GM23338 (cell line): ENCODE measurements around the gene GOLGA6D. TPM values are rescaled to one million over a fixed set of nuclear protein-coding genes. Genes with fewer than 3 reads are reported as not detected.

Experiments
- ATAC-seq: fragments of 200-7000 bp; cut with Tn5 transposase; 3 replicates; pipeline ENCODE4 v1.9.1; 2020
- DNase-seq: peaks from one replicate; pipeline ENCODE4 v3.0.0-alpha.2; 2015; ENCODE audit warnings: low spot score
- H2AFZ ChIP-seq: fragments of 200-600 bp; sonication (generic); 2 replicates; pipeline ENCODE4 v1.8.0; 2016; ENCODE audit warnings: antibody characterized with exemption, mild to moderate bottlenecking, moderate library complexity
- H3F3A ChIP-seq: fragments of 200-600 bp; sonication (generic); replicated peaks from 2 replicates; pipeline ENCODE4 v1.8.0; 2017; ENCODE audit warnings: antibody characterized with exemption, mixed run types, low read depth
- H3K27ac ChIP-seq: fragments of 200-600 bp; sonication (generic); 2 replicates; pipeline ENCODE4 v1.6.1; 2016; ENCODE audit warnings: low read depth
- H3K27me3 ChIP-seq: fragments of 200-600 bp; sonication (generic); 2 replicates; pipeline ENCODE4 v1.8.0; 2016; ENCODE audit warnings: mild to moderate bottlenecking, mixed run types, moderate library complexity; ENCODE audit not compliant: insufficient read depth
- H3K36me3 ChIP-seq: fragments of 200-600 bp; sonication (generic); 2 replicates; pipeline ENCODE4 v1.8.0; 2016; ENCODE audit warnings: mild to moderate bottlenecking; ENCODE audit not compliant: insufficient read depth
- H3K4me1 ChIP-seq: fragments of 200-600 bp; sonication (generic); 2 replicates; pipeline ENCODE4 v1.8.0; 2016; ENCODE audit warnings: mild to moderate bottlenecking, moderate library complexity; ENCODE audit not compliant: insufficient read depth
- H3K4me2 ChIP-seq: fragments of 200-600 bp; sonication (generic); 2 replicates; pipeline ENCODE4 v1.7.1; 2017; ENCODE audit warnings: mixed run types
- H3K4me3 ChIP-seq: fragments of 200-600 bp; sonication (generic); 2 replicates; pipeline ENCODE4 v1.6.1; 2016; ENCODE audit warnings: mixed run types
- H3K79me2 ChIP-seq: fragments of 200-600 bp; sonication (generic); replicated peaks from 2 replicates; pipeline ENCODE4 v1.8.0; 2017; ENCODE audit warnings: mild to moderate bottlenecking; ENCODE audit not compliant: insufficient read depth
- H3K9me2 ChIP-seq: fragments of 200-600 bp; sonication (generic); 2 replicates; pipeline ENCODE4 v1.8.0; 2017; ENCODE audit not compliant: insufficient read depth
- H4K20me1 ChIP-seq: fragments of 200-600 bp; sonication (generic); replicated peaks from 2 replicates; pipeline ENCODE4 v1.8.0; 2017; ENCODE audit warnings: mild to moderate bottlenecking; ENCODE audit not compliant: insufficient read depth
- H3K27ac Mint-ChIP-seq: 2 replicates; pipeline ENCODE4 v1.8.0; 2020; ENCODE audit warnings: inconsistent platforms, mild to moderate bottlenecking, moderate library complexity, mixed read lengths
- H3K27me3 Mint-ChIP-seq: 3 replicates; pipeline ENCODE4 v1.8.0; 2022; ENCODE audit warnings: low read depth, mild to moderate bottlenecking, moderate library complexity, mixed read lengths, inconsistent platforms; ENCODE audit not compliant: insufficient read depth, poor library complexity
- H3K36me3 Mint-ChIP-seq: 3 replicates; pipeline ENCODE4 v1.8.0; 2021; ENCODE audit warnings: low read depth, mild to moderate bottlenecking, inconsistent platforms, moderate library complexity, mixed read lengths
- H3K4me1 Mint-ChIP-seq: 3 replicates; pipeline ENCODE4 v1.8.0; 2020; ENCODE audit warnings: mild to moderate bottlenecking, inconsistent platforms, mixed read lengths
- H3K4me3 Mint-ChIP-seq: 3 replicates; pipeline ENCODE4 v1.8.0; 2021; ENCODE audit warnings: moderate library complexity, mild to moderate bottlenecking, inconsistent platforms, mixed read lengths
- H3K9me3 Mint-ChIP-seq: 3 replicates; pipeline ENCODE4 v1.8.0; 2020; ENCODE audit warnings: moderate library complexity, mild to moderate bottlenecking, inconsistent platforms, mixed read lengths
- CREB1 ChIP-seq: fragments of 250-450 bp; sonication (Bioruptor Pico); IDR thresholded peaks from 2 replicates; pipeline ENCODE4 v1.5.0; 2020; ENCODE audit warnings: low read depth, mild to moderate bottlenecking, moderate library complexity
- CTCF ChIP-seq, 2 experiments: fragments of 200-600 bp in 1 of 2; sonication (generic) in 1 of 2; conservative IDR thresholded peaks; 2 replicates each; pipeline versions ENCODE4 v1.5.1 to v1.6.1; 2016 to 2017; ENCODE audit warnings: antibody characterized with exemption in 2 of 2, low read depth in 2 of 2, mild to moderate bottlenecking in 2 of 2, moderate library complexity in 1 of 2
- ETS1 ChIP-seq: IDR thresholded peaks from 2 replicates; pipeline ENCODE4 v1.6.1; 2016; ENCODE audit warnings: antibody characterized with exemption
- EZH2 ChIP-seq: fragments of 200-600 bp; sonication (generic); IDR thresholded peaks from one replicate; pipeline ENCODE4 v1.8.0; 2017; ENCODE audit warnings: antibody characterized with exemption, mild to moderate bottlenecking, low read depth; ENCODE audit not compliant: unreplicated experiment
- EZH2phosphoT487 ChIP-seq: fragments of 200-600 bp; sonication (generic); IDR thresholded peaks from one replicate; pipeline ENCODE4 v1.8.1; 2018; ENCODE audit warnings: antibody characterized with exemption; ENCODE audit not compliant: unreplicated experiment
- JUNB ChIP-seq: IDR thresholded peaks from one replicate; pipeline ENCODE4 v1.6.1; 2016; ENCODE audit warnings: antibody characterized with exemption; ENCODE audit not compliant: unreplicated experiment
- NANOG ChIP-seq: IDR thresholded peaks from 2 replicates; pipeline ENCODE4 v1.6.1; 2016; ENCODE audit warnings: antibody characterized with exemption, borderline replicate concordance
- POLR2AphosphoS5 ChIP-seq: IDR thresholded peaks from 2 replicates; pipeline ENCODE4 v1.6.1; 2016; ENCODE audit warnings: antibody characterized with exemption, low read depth
- REST ChIP-seq: IDR thresholded peaks from one replicate; pipeline ENCODE4 v1.6.1; 2018; ENCODE audit warnings: antibody characterized with exemption; ENCODE audit not compliant: unreplicated experiment
- STAT1 ChIP-seq: IDR thresholded peaks from one replicate; pipeline ENCODE4 v1.6.1; 2016; ENCODE audit warnings: antibody characterized with exemption; ENCODE audit not compliant: unreplicated experiment
- ZNF331 ChIP-seq: fragments of 250-450 bp; sonication (Bioruptor Pico); IDR thresholded peaks from 2 replicates; pipeline ENCODE4 v1.5.0; 2020; ENCODE audit warnings: low read depth, mild to moderate bottlenecking, moderate library complexity
- polyA plus RNA-seq: library from polyadenylated mRNA; unstranded; fragments of >200 nt; fragmentation: Nextera tagmentation; extraction: Ambion mirVana; gene quantifications from 2 replicates; pipeline ENCODE4 v1.2.1, GENCODE V29; 2016
- total RNA-seq: library from RNA; depleted of rRNA; stranded (reverse); fragments of >200 nt; shearing (Covaris generic); gene quantifications from 2 replicates; pipeline ENCODE4 v1.2.3, GENCODE V29; 2014

Gene GOLGA6D
- total and polyA plus RNA-seq, 2 experiments from 2014 or later, result 0.99 to 1.0 TPM

- peaks cover 14% of the 10 kb centered on the region for H3K4me1 Mint-ChIP-seq
- Histone ChIP-seq H2AFZ (peak within 1 kb of the TSS; percentile 88), H3K36me3 (no peaks in the 10 kb centered on the region), H3K27me3 (no peaks in the 10 kb centered on the region), H3F3A (no peaks in the 10 kb centered on the region), H3K4me3 (peak within 1 kb of the TSS; percentile 74), H3K9me2 (no peaks in the 10 kb centered on the region), H3K4me2 (peak within 1 kb of the TSS; percentile 94), H4K20me1 (no peaks in the 10 kb centered on the region), H3K79me2 (peaks cover 6% of the 10 kb centered on the region), H3K27ac (no peak within 1 kb of the TSS), H3K4me1 (no peaks in the 10 kb centered on the region)
- TF ChIP-seq JUNB, result no peak
- TF ChIP-seq NANOG, result no peak
- no peak for TF ChIP-seq CREB1 (CRISPR knock-in tag)
- TF ChIP-seq POLR2AphosphoS5, result peak; percentile 61
- TF ChIP-seq REST, result no peak
- no peak for TF ChIP-seq CTCF (conservative IDR thresholded peaks at IDR 0.05; ENCODE audit: low read depth in 2 of 2)
- TF ChIP-seq ETS1, result peak; percentile 70
- no peak for TF ChIP-seq STAT1
- no peak for TF ChIP-seq EZH2
- no peak for TF ChIP-seq EZH2phosphoT487
- no peak for TF ChIP-seq ZNF331 (CRISPR knock-in tag)
- peak; percentile 94 for ATAC-seq
- H3K4me3 Mint-ChIP-seq, result peak within 1 kb of the TSS; percentile 98
- peaks cover 18% of the 10 kb centered on the region for H3K27me3 Mint-ChIP-seq
- H3K9me3 Mint-ChIP-seq, result peaks cover 3% of the 10 kb centered on the region; the same call in 2 of the 3 replicates
- peak within 1 kb of the TSS; percentile 96 for H3K27ac Mint-ChIP-seq
- DNase-seq, result peak; percentile 99
- peaks cover 9% of the 10 kb centered on the region for H3K36me3 Mint-ChIP-seq
Measured at GRCh38 chr15:75335705-75336355, 53.2 kb downstream of the GOLGA6D start, which contains the start of gene COMMD4. TSS of gene COMMD4 (plus strand) at chr15:75336063. CDS start at chr15:75336090, 27 bp downstream.
